ENCODE data around the gene FANCC.
"Not testable (repeated sequence)": the region's sequence is repeated elsewhere in the genome, so short reads cannot be mapped to it uniquely, and the experiment has no call there.

The FANCC gene

GRCh38 chr9:95305770-95306492, 11.6 kb downstream of the FANCC start:
- TF ChIP-seq, protein P1, sequence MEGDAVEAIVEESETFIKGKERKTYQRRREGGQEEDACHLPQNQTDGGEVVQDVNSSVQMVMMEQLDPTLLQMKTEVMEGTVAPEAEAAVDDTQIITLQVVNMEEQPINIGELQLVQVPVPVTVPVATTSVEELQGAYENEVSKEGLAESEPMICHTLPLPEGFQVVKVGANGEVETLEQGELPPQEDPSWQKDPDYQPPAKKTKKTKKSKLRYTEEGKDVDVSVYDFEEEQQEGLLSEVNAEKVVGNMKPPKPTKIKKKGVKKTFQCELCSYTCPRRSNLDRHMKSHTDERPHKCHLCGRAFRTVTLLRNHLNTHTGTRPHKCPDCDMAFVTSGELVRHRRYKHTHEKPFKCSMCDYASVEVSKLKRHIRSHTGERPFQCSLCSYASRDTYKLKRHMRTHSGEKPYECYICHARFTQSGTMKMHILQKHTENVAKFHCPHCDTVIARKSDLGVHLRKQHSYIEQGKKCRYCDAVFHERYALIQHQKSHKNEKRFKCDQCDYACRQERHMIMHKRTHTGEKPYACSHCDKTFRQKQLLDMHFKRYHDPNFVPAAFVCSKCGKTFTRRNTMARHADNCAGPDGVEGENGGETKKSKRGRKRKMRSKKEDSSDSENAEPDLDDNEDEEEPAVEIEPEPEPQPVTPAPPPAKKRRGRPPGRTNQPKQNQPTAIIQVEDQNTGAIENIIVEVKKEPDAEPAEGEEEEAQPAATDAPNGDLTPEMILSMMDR (IDR thresholded peaks at IDR 0.05; ENCODE audit: low read depth, low read length), result no peak
- no peak overlapping the region for H3K4me3 ChIP-seq (ENCODE audit: low read depth, low read length)
- DNase-seq (ENCODE audit: low read depth, low spot score), result peak; percentile 7
- in situ Hi-C loops (cut with HindIII; ENCODE audit: low sequenced_read_pairs), result no loop called here

DNA sequence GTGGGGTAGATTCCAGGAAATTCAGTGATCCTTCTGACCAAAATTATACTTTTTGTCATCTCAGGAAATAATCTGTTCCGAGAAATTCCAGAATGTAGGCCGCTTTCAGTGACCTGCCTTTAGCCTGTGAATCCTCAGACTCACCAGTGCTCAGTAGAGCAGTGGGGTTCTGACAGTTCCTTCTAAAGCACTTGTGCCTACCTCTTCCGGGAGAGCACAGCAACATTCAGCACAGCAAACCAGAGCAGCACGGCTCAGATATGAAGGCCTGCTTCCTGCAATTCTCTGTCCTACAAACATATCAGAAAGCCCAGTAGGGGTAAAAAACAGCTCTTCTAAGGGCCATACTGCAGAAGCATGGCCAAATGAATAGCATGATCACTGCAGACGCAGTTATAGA, 15.0 kb downstream of the FANCC start:
- DNase-seq (ENCODE audit: low read depth, low spot score), result no peak
- in situ Hi-C loops (cut with HindIII; ENCODE audit: low sequenced_read_pairs), result no loop called here
- TF ChIP-seq, protein P1 (IDR thresholded peaks at IDR 0.05; ENCODE audit: low read depth, low read length), result no peak
- H3K4me3 ChIP-seq (ENCODE audit: low read depth, low read length), result no peak overlapping the region

DNA sequence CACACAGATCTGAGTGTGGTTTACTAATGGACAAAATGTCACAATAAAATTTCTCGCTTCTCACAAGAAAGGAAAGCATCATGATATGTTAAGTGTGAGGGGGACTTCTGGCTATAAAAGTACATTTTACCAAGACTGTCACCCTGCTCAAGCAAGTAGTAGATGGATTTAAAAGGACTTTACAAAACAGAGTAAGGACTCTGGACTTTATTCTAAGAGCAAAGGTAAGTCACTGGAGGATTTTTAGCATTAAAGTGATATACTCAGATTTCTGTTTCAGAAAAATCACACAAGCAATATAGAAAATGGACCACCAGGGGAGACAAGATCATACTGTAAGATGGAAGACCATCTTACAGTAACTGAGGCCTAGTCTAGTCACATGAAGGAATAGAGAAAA, 19.7 kb downstream of the FANCC start:
- H3K4me3 ChIP-seq (ENCODE audit: low read depth, low read length), result no peak overlapping the region
- in situ Hi-C loops (cut with HindIII; ENCODE audit: low sequenced_read_pairs), result no loop called here
- no peak for DNase-seq (ENCODE audit: low read depth, low spot score)
- TF ChIP-seq, protein P1 (IDR thresholded peaks at IDR 0.05; ENCODE audit: low read depth, low read length), result no peak

DNA sequence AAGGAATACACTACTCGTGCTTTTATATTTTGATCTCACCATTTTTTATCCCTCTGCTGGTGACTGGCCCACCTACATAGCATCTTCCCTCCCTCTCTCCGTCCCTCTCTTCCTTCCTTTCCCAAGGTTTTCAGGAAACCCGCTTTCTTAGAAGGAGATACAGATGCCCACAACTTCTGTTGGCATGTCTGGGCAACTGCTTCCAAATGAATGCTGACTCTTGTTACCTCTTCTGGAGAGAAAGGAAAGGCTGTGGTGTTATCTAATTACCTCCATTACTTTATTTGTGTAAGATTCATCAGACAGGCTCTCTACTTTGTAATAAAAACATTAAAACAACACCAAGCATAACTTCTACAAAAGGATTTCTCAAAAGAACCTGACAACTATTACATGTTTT, 20.2 kb downstream of the FANCC start:
- in situ Hi-C loops (cut with HindIII; ENCODE audit: low sequenced_read_pairs), result no loop called here
- DNase-seq (ENCODE audit: low read depth, low spot score), result no peak
- H3K4me3 ChIP-seq (ENCODE audit: low read depth, low read length), result no peak overlapping the region
- TF ChIP-seq, protein P1 (IDR thresholded peaks at IDR 0.05; ENCODE audit: low read depth, low read length), result no peak

GRCh38 chr9:95296761-95297160, 20.7 kb downstream of the FANCC start:
- no peak overlapping the region for H3K4me3 ChIP-seq (ENCODE audit: low read depth, low read length)
- DNase-seq (ENCODE audit: low read depth, low spot score), result no peak
- in situ Hi-C loops (cut with HindIII; ENCODE audit: low sequenced_read_pairs), result no loop called here
- TF ChIP-seq, protein P1 (IDR thresholded peaks at IDR 0.05; ENCODE audit: low read depth, low read length), result no peak

DNA sequence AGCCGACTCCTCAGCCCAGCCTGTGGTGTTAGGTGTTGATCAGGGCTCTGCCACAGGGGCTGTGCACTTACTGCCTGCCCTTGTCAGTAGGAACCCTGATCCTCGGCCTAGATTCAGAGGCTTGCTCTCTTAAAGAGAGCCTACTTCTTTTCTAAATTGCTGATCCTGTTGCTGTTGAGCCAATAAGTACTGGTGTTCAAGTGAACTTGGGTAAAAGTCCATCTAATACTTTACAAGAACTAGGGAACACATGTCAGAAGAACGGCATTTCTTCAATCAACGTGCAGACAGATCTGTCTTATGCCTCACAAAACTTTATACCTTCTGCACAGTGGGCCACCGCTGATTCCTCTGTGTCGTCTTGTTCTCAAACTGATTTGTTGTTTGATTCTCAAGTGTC, 24.2 kb downstream of the FANCC start:
- DNase-seq (ENCODE audit: low read depth, low spot score); H3K4me3 ChIP-seq (ENCODE audit: low read depth, low read length); in situ Hi-C loops (cut with HindIII; ENCODE audit: low sequenced_read_pairs): not testable (repeated sequence)

- TF ChIP-seq, protein P1 (IDR thresholded peaks at IDR 0.05; ENCODE audit: low read depth, low read length), result no peak
- no peak overlapping the region for H3K4me3 ChIP-seq (ENCODE audit: low read depth, low read length)
- no peak for DNase-seq (ENCODE audit: low read depth, low spot score)
- in situ Hi-C loops (cut with HindIII; ENCODE audit: low sequenced_read_pairs), result no loop called here
Measured at GRCh38 chr9:95292226-95292625, 25.3 kb downstream of the FANCC start.

All from astrocyte of the spinal cord (primary cell).